GM18519 (cell line): ENCODE results near the gene CCDC154.

ENCODE experiments used
- ATAC-seq: cut with Tn5 transposase; IDR thresholded peaks from one replicate; pipeline ENCODE4 v1.9.1; 2021; ENCODE audit warnings: mild to moderate bottlenecking, moderate library complexity; ENCODE audit not compliant: unreplicated experiment, low FRiP score

The CCDC154 gene

GRCh38 chr16:1427473-1428461, 16.6 kb downstream of the CCDC154 start:
- ATAC-seq = no peak

- ATAC-seq = no peak
These were observed 17.5 kb downstream of the CCDC154 start for GRCh38 chr16:1426734-1427471.

- ATAC-seq = no peak
These were observed 18.6 kb downstream of the CCDC154 start for GRCh38 chr16:1425616-1426370.

GRCh38 chr16:1424028-1424427, 20.3 kb downstream of the CCDC154 start:
- ATAC-seq = no peak

- ATAC-seq = no peak
These were observed 22.3 kb downstream of the CCDC154 start for GRCh38 chr16:1422076-1422475.

GRCh38 chr16:1420111-1420539, 24.2 kb downstream of the CCDC154 start:
- ATAC-seq = peak; percentile 3

- no peak for ATAC-seq
These were observed 27.8 kb downstream of the CCDC154 start for GRCh38 chr16:1416521-1416941.

GRCh38 chr16:1414532-1415260, 29.7 kb downstream of the CCDC154 start, which contains the start of gene UNKL:
Gene UNKL, minus strand, starts transcription at chr16:1414704. Its CDS starts 13 bp downstream, at chr16:1414691.
- no peak for ATAC-seq

- ATAC-seq = no peak
These were observed 30.4 kb downstream of the CCDC154 start for GRCh38 chr16:1413684-1414531.

- no peak for ATAC-seq
These were observed 31.5 kb downstream of the CCDC154 start for GRCh38 chr16:1412847-1413246.

GRCh38 chr16:1408171-1408837, 36.1 kb downstream of the CCDC154 start:
- ATAC-seq = no peak

GRCh38 chr16:1407753-1408152, 36.6 kb downstream of the CCDC154 start:
- ATAC-seq = no peak

- no peak for ATAC-seq
These were observed 40.6 kb downstream of the CCDC154 start for GRCh38 chr16:1403733-1404132.

GRCh38 chr16:1403036-1403435, 41.3 kb downstream of the CCDC154 start:
- ATAC-seq = no peak

GRCh38 chr16:1401758-1402154, 42.6 kb downstream of the CCDC154 start:
- ATAC-seq = no peak

GRCh38 chr16:1401061-1401757, 43.1 kb downstream of the CCDC154 start:
- no peak for ATAC-seq

- ATAC-seq = no peak
These were observed 45.4 kb downstream of the CCDC154 start for GRCh38 chr16:1398826-1399581.
